ENCODE data around the gene CNDP2. TPM values are rescaled to one million over a fixed set of nuclear protein-coding genes. Genes with fewer than 3 reads are reported as not detected.

The CNDP2 gene
- total RNA-seq, 2 experiments from 2014 or later = 121 to 136 TPM

- no peak overlapping the region for H3K4me3 Mint-ChIP-seq
- H3K9me3 Mint-ChIP-seq = peaks cover 14% of the 10 kb centered on the region
- ChIA-PET CTCF (interaction anchor here (0.6 to 4.4 kb wide), 51 partner anchors 8 to 470 kb away, joined by 3 to 67 read pairs (median 4); no protein-coding TSS in a partner anchor), POLR2A (no interaction called here)
- H3K4me1 Mint-ChIP-seq (ENCODE audit: low read depth) = no peaks in the 10 kb centered on the region
- H3K36me3 Mint-ChIP-seq (ENCODE audit: low read depth) = no peaks in the 10 kb centered on the region
- peaks cover 7% of the 10 kb centered on the region for H3K27me3 Mint-ChIP-seq
- DNase-seq (peak; percentile 91), ATAC-seq (peak; percentile 99)
- intact Hi-C loops (cut with micrococcal nuclease) = loop anchor here (2.0 to 5.0 kb wide), 3 partner anchors 55 to 355 kb away; partner anchors contain the start of gene CNDP2
- no peak overlapping the region for H3K27ac Mint-ChIP-seq
- peak; percentile 72 for TF ChIP-seq CTCF (IDR thresholded peaks at IDR 0.05)
These were observed 55.9 kb downstream of the CNDP2 start for GRCh38 chr18:74551936-74552555.

- DNase-seq (no peak), ATAC-seq (no peak)
- H3K27me3 Mint-ChIP-seq = peaks cover 7% of the 10 kb centered on the region
- ChIA-PET POLR2A (interaction anchor here (0.6 kb wide), 1 partner anchor 394 kb away, joined by 3 read pairs; no protein-coding TSS in a partner anchor), CTCF (interaction anchor here (1.5 kb wide), 1 partner anchor 14 kb away, joined by 3 read pairs; no protein-coding TSS in a partner anchor)
- intact Hi-C loops (cut with micrococcal nuclease) = no loop called here
- no peaks in the 10 kb centered on the region for H3K4me1 Mint-ChIP-seq (ENCODE audit: low read depth)
- H3K9me3 Mint-ChIP-seq = no peaks in the 10 kb centered on the region
- no peaks in the 10 kb centered on the region for H3K36me3 Mint-ChIP-seq (ENCODE audit: low read depth)
- no peak overlapping the region for H3K4me3 Mint-ChIP-seq
- TF ChIP-seq CTCF (IDR thresholded peaks at IDR 0.05) = no peak
- no peak overlapping the region for H3K27ac Mint-ChIP-seq
These were observed 60.0 kb downstream of the CNDP2 start for GRCh38 chr18:74556126-74556525.

- no peaks in the 10 kb centered on the region for H3K36me3 Mint-ChIP-seq (ENCODE audit: low read depth)
- intact Hi-C loops (cut with micrococcal nuclease) = no loop called here
- ChIA-PET POLR2A (no interaction called here), CTCF (no interaction called here)
- H3K27me3 Mint-ChIP-seq = peaks cover 6% of the 10 kb centered on the region
- H3K27ac Mint-ChIP-seq = no peak overlapping the region
- TF ChIP-seq CTCF (IDR thresholded peaks at IDR 0.05) = no peak
- ATAC-seq = no peak
- H3K4me1 Mint-ChIP-seq (ENCODE audit: low read depth) = no peaks in the 10 kb centered on the region
- H3K4me3 Mint-ChIP-seq = no peak overlapping the region
- no peaks in the 10 kb centered on the region for H3K9me3 Mint-ChIP-seq
- no peak for DNase-seq
These were observed 61.9 kb downstream of the CNDP2 start for GRCh38 chr18:74558096-74558495.

GRCh38 chr18:74562131-74562730 is 66.1 kb downstream of the CNDP2 start:
- H3K4me1 Mint-ChIP-seq (ENCODE audit: low read depth) = no peaks in the 10 kb centered on the region
- ChIA-PET CTCF (interaction anchor here (1.9 kb wide), 1 partner anchor 10 kb away, joined by 7 read pairs; no protein-coding TSS in a partner anchor), POLR2A (no interaction called here)
- DNase-seq = no peak
- TF ChIP-seq CTCF (IDR thresholded peaks at IDR 0.05) = no peak
- H3K27me3 Mint-ChIP-seq = no peaks in the 10 kb centered on the region
- peaks cover 7% of the 10 kb centered on the region for H3K9me3 Mint-ChIP-seq
- no peaks in the 10 kb centered on the region for H3K36me3 Mint-ChIP-seq (ENCODE audit: low read depth)
- no peak overlapping the region for H3K4me3 Mint-ChIP-seq
- intact Hi-C loops (cut with micrococcal nuclease) = no loop called here
- no peak overlapping the region for H3K27ac Mint-ChIP-seq
- ATAC-seq = no peak

- H3K36me3 Mint-ChIP-seq (ENCODE audit: low read depth) = no peaks in the 10 kb centered on the region
- peaks cover 7% of the 10 kb centered on the region for H3K9me3 Mint-ChIP-seq
- ATAC-seq (no peak), DNase-seq (no peak)
- no peak overlapping the region for H3K4me3 Mint-ChIP-seq
- H3K4me1 Mint-ChIP-seq (ENCODE audit: low read depth) = no peaks in the 10 kb centered on the region
- no peak overlapping the region for H3K27ac Mint-ChIP-seq
- no peaks in the 10 kb centered on the region for H3K27me3 Mint-ChIP-seq
- TF ChIP-seq CTCF (IDR thresholded peaks at IDR 0.05) = no peak
- ChIA-PET POLR2A (no interaction called here), CTCF (interaction anchor here (1.9 to 3.1 kb wide), 2 partner anchors 11 kb away, joined by 7 to 14 read pairs; no protein-coding TSS in a partner anchor)
- intact Hi-C loops (cut with micrococcal nuclease) = no loop called here
These were observed 66.6 kb downstream of the CNDP2 start for GRCh38 chr18:74562775-74563174.

Data from activated CD8-positive, alpha-beta T cell treated with anti-CD3 and anti-CD28 coated beads for 36 hours (primary cell).